Ishikawa (cell line): ENCODE results near the gene RPL35.

Experiments
- EP300 ChIP-seq: IDR thresholded peaks from 2 replicates; pipeline ENCODE4 v1.6.1; 2012; ENCODE audit warnings: borderline replicate concordance
- FOXM1 ChIP-seq: IDR thresholded peaks from 2 replicates; pipeline ENCODE4 v1.6.1; 2012; ENCODE audit warnings: low read depth, borderline replicate concordance
- RAD21 ChIP-seq: IDR thresholded peaks from 2 replicates; pipeline ENCODE4 v1.6.1; 2012; ENCODE audit warnings: low read depth
- REST ChIP-seq: IDR thresholded peaks from 2 replicates; pipeline ENCODE4 v1.6.1; 2012; ENCODE audit warnings: low read depth, mild to moderate bottlenecking
- TAF1 ChIP-seq: IDR thresholded peaks from 2 replicates; pipeline ENCODE4 v1.6.1; 2012; ENCODE audit warnings: low read depth, mild to moderate bottlenecking
- TCF12 ChIP-seq: IDR thresholded peaks from 2 replicates; pipeline ENCODE4 v1.6.1; 2012; ENCODE audit warnings: low read depth

GRCh38 chr9:124852829-124853531 is 8.8 kb downstream of the RPL35 start, which contains the start of gene WDR38:
- peak; percentile 81 for TF ChIP-seq RAD21
- TF ChIP-seq TAF1 = no peak
- TF ChIP-seq REST = no peak
- TF ChIP-seq EP300 = no peak
- TF ChIP-seq FOXM1 = no peak
- no peak; the same call in 1 of the 2 replicates for TF ChIP-seq TCF12
